HEK293 (cell line): ENCODE measurements around the gene TPRN.

Source experiments
- CTCF ChIA-PET: fragments of 350-600 bp; formaldehyde crosslinking; extraction: SDS; loops from one replicate; lab custom pipeline; 2021; ENCODE audit warnings: antibody characterized with exemption; lab: Yijun Ruan, JAX
- POLR2A ChIA-PET: fragments of 300-600 bp; formaldehyde crosslinking; extraction: SDS; loops from one replicate; lab custom pipeline; 2020; ENCODE audit warnings: antibody characterized with exemption, inconsistent platforms; lab: Yijun Ruan, JAX
- H3K27ac ChIP-seq: fragments of 200-500 bp; sonication (Bioruptor generic); 2 replicates; pipeline ENCODE4 v1.5.1; 2014; ENCODE audit warnings: low read depth, low read length, control low read depth, inconsistent platforms; ENCODE audit errors: extremely low read depth
- H3K36me3 ChIP-seq, 2 experiments: fragments of 200-500 bp in 1 of 2; sonication (Bioruptor generic) in 1 of 2; 1 replicate in 1 of 2; 2 replicates in 1 of 2; pipeline ENCODE4 v1.5.1; 2014 to 2017; ENCODE audit warnings: inconsistent platforms in 2 of 2, low read length in 2 of 2; ENCODE audit not compliant: control insufficient read depth in 2 of 2, insufficient read depth in 1 of 2
- H3K4me1 ChIP-seq: fragments of 200-500 bp; sonication (Bioruptor generic); 2 replicates; pipeline ENCODE4 v1.5.1; 2014; ENCODE audit warnings: mild to moderate bottlenecking, low read length, inconsistent platforms; ENCODE audit not compliant: control insufficient read depth, insufficient read depth
- H3K4me3 ChIP-seq: 2 replicates; pipeline ENCODE4 v1.5.1; 2011; ENCODE audit warnings: low read depth, mild to moderate bottlenecking, control low read depth, low read length, moderate library complexity
- H3K9me3 ChIP-seq: fragments of 200-500 bp; sonication (Bioruptor generic); 2 replicates; pipeline ENCODE4 v1.5.1; 2014; ENCODE audit warnings: low read depth, low read length, inconsistent platforms; ENCODE audit not compliant: control insufficient read depth, insufficient read depth
- ATF2 ChIP-seq: fragments of 450-650 bp; formaldehyde crosslinking; IDR thresholded peaks from 2 replicates; pipeline ENCODE4 v1.5.1; 2016; ENCODE audit warnings: missing biosample characterization, missing genetic modification characterization, low read depth
- BCL11B ChIP-seq: fragments of 450-650 bp; formaldehyde crosslinking; IDR thresholded peaks from 2 replicates; pipeline ENCODE4 v1.5.1; 2016; ENCODE audit warnings: low read depth, missing biosample characterization, missing genetic modification characterization
- BCL6B ChIP-seq: fragments of 450-650 bp; formaldehyde crosslinking; IDR thresholded peaks from 2 replicates; pipeline ENCODE4 v1.5.1; 2017; ENCODE audit warnings: missing biosample characterization, missing genetic modification characterization
- GFI1B ChIP-seq: fragments of 450-650 bp; formaldehyde crosslinking; IDR thresholded peaks from 2 replicates; pipeline ENCODE4 v1.5.1; 2016; ENCODE audit warnings: missing biosample characterization, missing genetic modification characterization
- HOXD13 ChIP-seq: sonication (generic); formaldehyde crosslinking; IDR thresholded peaks from 2 replicates; pipeline ENCODE4 v1.8.0; 2022; ENCODE audit warnings: missing genetic modification reagents, borderline replicate concordance
- OVOL3 ChIP-seq: fragments of 450-650 bp; formaldehyde crosslinking; IDR thresholded peaks from 2 replicates; pipeline ENCODE4 v1.5.1; 2016; ENCODE audit warnings: missing biosample characterization, missing genetic modification characterization
- PRDM10 ChIP-seq: fragments of 450-650 bp; formaldehyde crosslinking; IDR thresholded peaks from 2 replicates; pipeline ENCODE4 v1.5.1; 2016; ENCODE audit warnings: missing biosample characterization, missing genetic modification characterization
- REPIN1 ChIP-seq: fragments of 450-650 bp; formaldehyde crosslinking; IDR thresholded peaks from 2 replicates; pipeline ENCODE4 v1.5.1; 2017; ENCODE audit warnings: missing biosample characterization, missing genetic modification characterization, low read depth
- SALL2 ChIP-seq: fragments of 450-650 bp; formaldehyde crosslinking; IDR thresholded peaks from 2 replicates; pipeline ENCODE4 v1.5.0; 2017; ENCODE audit warnings: missing biosample characterization, mild to moderate bottlenecking, missing genetic modification characterization, borderline replicate concordance
- SP3 ChIP-seq: fragments of 450-650 bp; formaldehyde crosslinking; IDR thresholded peaks from 2 replicates; pipeline ENCODE4 v1.5.1; 2016; ENCODE audit warnings: missing biosample characterization, missing genetic modification characterization
- ZBTB1 ChIP-seq: fragments of 450-650 bp; formaldehyde crosslinking; IDR thresholded peaks from 2 replicates; pipeline ENCODE4 v1.5.1; 2016; ENCODE audit warnings: missing biosample characterization, missing genetic modification characterization
- ZBTB6 ChIP-seq: fragments of 450-650 bp; formaldehyde crosslinking; IDR thresholded peaks from 2 replicates; pipeline ENCODE4 v1.5.1; 2017; ENCODE audit warnings: missing biosample characterization, missing genetic modification characterization
- ZNF112 ChIP-seq: fragments of 450-650 bp; formaldehyde crosslinking; IDR thresholded peaks from 2 replicates; pipeline ENCODE4 v1.5.0; 2017; ENCODE audit warnings: missing biosample characterization, missing genetic modification characterization
- ZNF19 ChIP-seq: fragments of 450-650 bp; formaldehyde crosslinking; IDR thresholded peaks from 2 replicates; pipeline ENCODE4; 2016; ENCODE audit warnings: missing biosample characterization, missing genetic modification characterization, low read depth
- ZNF248 ChIP-seq: fragments of 450-650 bp; formaldehyde crosslinking; IDR thresholded peaks from 2 replicates; pipeline ENCODE4 v1.5.1; 2017; ENCODE audit warnings: missing biosample characterization, missing genetic modification characterization
- ZNF510 ChIP-seq: fragments of 450-650 bp; formaldehyde crosslinking; IDR thresholded peaks from 2 replicates; pipeline ENCODE4 v1.5.1; 2018; ENCODE audit warnings: mild to moderate bottlenecking, missing genetic modification characterization, missing biosample characterization; ENCODE audit not compliant: insufficient replicate concordance
- ZNF513 ChIP-seq: fragments of 450-650 bp; IDR thresholded peaks from 2 replicates; pipeline ENCODE4 v1.5.1; 2018; ENCODE audit warnings: missing biosample characterization, missing genetic modification characterization
- ZNF555 ChIP-seq: fragments of 450-650 bp; formaldehyde crosslinking; conservative IDR thresholded peaks from 2 replicates; pipeline ENCODE4 v1.5.1; 2017; ENCODE audit warnings: missing biosample characterization, mild to moderate bottlenecking, missing genetic modification characterization, inconsistent platforms
- ZNF580 ChIP-seq: fragments of 450-650 bp; formaldehyde crosslinking; IDR thresholded peaks from 2 replicates; pipeline ENCODE4 v1.5.1; 2016; ENCODE audit warnings: missing biosample characterization, missing genetic modification characterization
- ZNF645 ChIP-seq: fragments of 450-650 bp; formaldehyde crosslinking; IDR thresholded peaks from 2 replicates; pipeline ENCODE4; 2016; ENCODE audit warnings: missing biosample characterization, missing genetic modification characterization
- ZNF658 ChIP-seq: fragments of 450-650 bp; formaldehyde crosslinking; IDR thresholded peaks from 2 replicates; pipeline ENCODE4; 2016; ENCODE audit warnings: missing biosample characterization, missing genetic modification characterization
- ZNF664 ChIP-seq: fragments of 450-650 bp; formaldehyde crosslinking; IDR thresholded peaks from 2 replicates; pipeline ENCODE4 v1.5.1; 2016; ENCODE audit warnings: missing biosample characterization, missing genetic modification characterization

Gene TPRN

GRCh38 chr9:137220317-137221094, 20.0 kb upstream of the TPRN start:
- CTCF ChIA-PET: interaction anchor here (0.7 kb wide), 2 partner anchors 40 to 321 kb away, joined by 3 read pairs; no protein-coding TSS in a partner anchor
- Histone ChIP-seq H3K9me3 (no peaks in the 10 kb centered on the region), H3K27ac (no peak overlapping the region), H3K4me3 (no peak overlapping the region), H3K4me1 (peaks cover 4% of the 10 kb centered on the region), H3K36me3 (peaks cover 0 to 40% of the 10 kb centered on the region in 2 experiments; a peak in 1 of 3 replicates)
- POLR2A ChIA-PET: interaction anchor here (1.0 to 17.2 kb wide), 5 partner anchors 12 to 93 kb away, joined by 3 to 304 read pairs (median 5); partner anchors contain the start of genes NDOR1, TMEM203, TPRN and TUBB4B
- TF ChIP-seq ZBTB1 (no peak), SP3 (tag by site-specific recombination) (no peak), OVOL3 (tag by site-specific recombination) (no peak), ZNF555 (tag by site-specific recombination) (no peak), ZNF664 (tag by site-specific recombination) (no peak), HOXD13 (no peak), REPIN1 (no peak), ZNF513 (tag by site-specific recombination) (no peak), ZNF248 (no peak), ZNF112 (tag by site-specific recombination) (no peak), BCL6B (tag by site-specific recombination) (no peak), ZNF658 (tag by site-specific recombination) (no peak), PRDM10 (no peak), GFI1B (no peak), ZNF580 (no peak), BCL11B (tag by site-specific recombination) (no peak), ZNF19 (tag by site-specific recombination) (no peak), ATF2 (tag by site-specific recombination) (0 out of 2 replicates have a peak, but pooled peaks have one; percentile 28), ZNF645 (tag by site-specific recombination) (no peak), ZBTB6 (tag by site-specific recombination) (no peak), ZNF510 (tag by site-specific recombination) (no peak), SALL2 (tag by site-specific recombination) (no peak)
